ENCODE data around the gene ITM2A.

The ITM2A gene

GRCh38 chrX:79366873-79367749 lies at the start of gene ITM2A:
Gene ITM2A (minus strand): TSS chrX:79367334. CDS start chrX:79367215, 119 bp downstream.
- DNase-seq, result no peak

- no peak for DNase-seq
These were observed 47.9 kb upstream of the ITM2A start for GRCh38 chrX:79415056-79415455.

- no peak for DNase-seq
These were observed 46.8 kb upstream of the ITM2A start for GRCh38 chrX:79413963-79414362.

GRCh38 chrX:79412972-79413371 lies 45.8 kb upstream of the ITM2A start:
- no peak for DNase-seq

GRCh38 chrX:79412166-79412565 lies 45.0 kb upstream of the ITM2A start:
- no peak for DNase-seq

GRCh38 chrX:79409657-79410056 lies 42.5 kb upstream of the ITM2A start:
- no peak for DNase-seq

- DNase-seq, result no peak
These were observed 41.6 kb upstream of the ITM2A start for GRCh38 chrX:79408623-79409322.

GRCh38 chrX:79400623-79401022 lies 33.5 kb upstream of the ITM2A start:
- DNase-seq, result no peak

GRCh38 chrX:79375340-79375739 lies 8.2 kb upstream of the ITM2A start:
- no peak for DNase-seq

- no peak for DNase-seq
These were observed 4.5 kb upstream of the ITM2A start for GRCh38 chrX:79371640-79372039.

- no peak for DNase-seq
These were observed 4.0 kb upstream of the ITM2A start for GRCh38 chrX:79371101-79371500.

- DNase-seq, result no peak
These were observed 2.7 kb upstream of the ITM2A start for GRCh38 chrX:79369871-79370270.

GRCh38 chrX:79368441-79368840 lies 1.3 kb upstream of the ITM2A start:
- no peak for DNase-seq

- DNase-seq, result no peak
These were observed 773 bp upstream of the ITM2A start for GRCh38 chrX:79367907-79368306.

- DNase-seq, result no peak
These were observed 620 bp downstream of the ITM2A start for GRCh38 chrX:79366556-79366872.

- DNase-seq, result no peak
These were observed 1.5 kb downstream of the ITM2A start for GRCh38 chrX:79365591-79365990.

- DNase-seq, result no peak
These were observed 2.8 kb downstream of the ITM2A start for GRCh38 chrX:79364306-79364705.

GRCh38 chrX:79361192-79361870 lies 5.8 kb downstream of the ITM2A start:
- no peak for DNase-seq

- DNase-seq, result no peak
These were observed 30.0 kb downstream of the ITM2A start for GRCh38 chrX:79336869-79337815.

GRCh38 chrX:79330022-79330421 lies 37.1 kb downstream of the ITM2A start:
- DNase-seq, result no peak

GRCh38 chrX:79325263-79325958 lies 41.7 kb downstream of the ITM2A start:
- DNase-seq, result no peak

All from 8988T (cell line).